MM.1S (cell line): ENCODE measurements around the gene NAA80.

Experiments used
- CTCF ChIP-seq: fragments of 300-600 bp; sonication (generic); IDR thresholded peaks from 2 replicates; pipeline ENCODE4 v1.5.1; 2016; ENCODE audit warnings: antibody characterized with exemption, low read length, mixed read lengths
- EZH2 ChIP-seq: fragments of 300-600 bp; sonication (generic); optimal IDR thresholded peaks from 2 replicates; pipeline ENCODE3; 2017; ENCODE audit warnings: low read depth, mild to moderate bottlenecking, antibody characterized with exemption, low read length, mixed read lengths
- EZH2phosphoT487 ChIP-seq: fragments of 300-600 bp; sonication (generic); IDR thresholded peaks from 2 replicates; pipeline ENCODE4 v1.6.1; 2018; ENCODE audit warnings: antibody characterized with exemption, low read length

DNA sequence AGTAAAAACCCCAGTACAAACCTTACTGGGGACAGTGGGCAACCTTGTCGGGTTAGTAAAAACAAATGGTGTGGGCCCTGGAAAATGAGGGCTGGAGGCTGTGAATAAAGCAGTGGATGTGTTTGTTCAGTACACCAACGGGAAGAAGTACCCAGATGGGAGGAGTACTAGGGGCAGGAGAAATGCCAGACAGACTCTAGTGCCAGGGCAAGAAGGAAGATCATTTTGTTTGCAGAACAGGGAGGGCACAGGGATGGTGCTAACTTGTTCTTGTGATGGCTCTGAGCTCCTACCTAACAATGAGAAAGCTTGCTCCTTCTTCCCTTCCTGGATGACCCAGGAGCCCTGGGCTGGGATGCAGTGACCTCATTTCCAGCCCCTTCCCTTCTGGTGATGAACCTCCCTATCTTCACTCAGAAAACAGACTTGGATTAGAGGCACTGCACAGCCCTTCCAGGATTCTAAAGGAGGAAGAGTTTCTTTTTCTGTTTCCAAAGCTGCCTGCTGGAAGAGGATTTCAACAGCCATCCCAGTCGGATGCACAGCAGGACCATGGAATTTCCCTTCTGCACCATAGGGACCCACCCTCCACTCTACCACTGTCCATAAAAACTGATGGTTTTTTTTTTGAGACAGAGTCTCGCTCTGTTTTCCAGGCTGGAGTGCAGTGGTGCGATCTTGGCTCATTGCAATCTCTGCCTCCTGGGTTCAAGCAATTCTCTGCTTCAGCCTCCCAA is 35.3 kb upstream of the NAA80 start:
- TF ChIP-seq CTCF (no peak), EZH2phosphoT487 (no peak), EZH2 (no peak)
